Muscle layer of colon (tissue), 2 donors: ENCODE measurements around the gene EVA1B.

ENCODE experiments used
- H3K27ac ChIP-seq: one replicate; pipeline ENCODE4 v1.7.0; 2013; ENCODE audit warnings: low read depth, mild to moderate bottlenecking, low read length, moderate library complexity
- H3K27me3 ChIP-seq, 2 donors: one replicate each; pipeline ENCODE4 v1.7.0; 2013; ENCODE audit warnings: low read length in 2 of 2, mild to moderate bottlenecking in 2 of 2; ENCODE audit not compliant: insufficient read depth in 2 of 2, control insufficient read depth in 1 of 2
- H3K36me3 ChIP-seq: one replicate; pipeline ENCODE4 v1.7.0; 2013; ENCODE audit warnings: mild to moderate bottlenecking, low read length; ENCODE audit not compliant: insufficient read depth
- H3K4me1 ChIP-seq: one replicate; pipeline ENCODE4 v1.7.0; 2013; ENCODE audit warnings: mild to moderate bottlenecking, low read length; ENCODE audit not compliant: insufficient read depth
- H3K4me3 ChIP-seq, 2 donors: one replicate each; pipeline ENCODE4 v1.7.0; 2013; ENCODE audit warnings: low read length in 2 of 2, low read depth in 1 of 2, mild to moderate bottlenecking in 1 of 2, moderate library complexity in 1 of 2
- H3K9ac ChIP-seq: one replicate; pipeline ENCODE4 v1.7.0; 2013; ENCODE audit warnings: low read length
- H3K9me3 ChIP-seq: one replicate; pipeline ENCODE4 v1.7.0; 2013; ENCODE audit warnings: mild to moderate bottlenecking, low read length
- donor health status: abdominal sarcoma.
- donor health status: Adenocarcinoma of cecum.

EVA1B gene

DNA sequence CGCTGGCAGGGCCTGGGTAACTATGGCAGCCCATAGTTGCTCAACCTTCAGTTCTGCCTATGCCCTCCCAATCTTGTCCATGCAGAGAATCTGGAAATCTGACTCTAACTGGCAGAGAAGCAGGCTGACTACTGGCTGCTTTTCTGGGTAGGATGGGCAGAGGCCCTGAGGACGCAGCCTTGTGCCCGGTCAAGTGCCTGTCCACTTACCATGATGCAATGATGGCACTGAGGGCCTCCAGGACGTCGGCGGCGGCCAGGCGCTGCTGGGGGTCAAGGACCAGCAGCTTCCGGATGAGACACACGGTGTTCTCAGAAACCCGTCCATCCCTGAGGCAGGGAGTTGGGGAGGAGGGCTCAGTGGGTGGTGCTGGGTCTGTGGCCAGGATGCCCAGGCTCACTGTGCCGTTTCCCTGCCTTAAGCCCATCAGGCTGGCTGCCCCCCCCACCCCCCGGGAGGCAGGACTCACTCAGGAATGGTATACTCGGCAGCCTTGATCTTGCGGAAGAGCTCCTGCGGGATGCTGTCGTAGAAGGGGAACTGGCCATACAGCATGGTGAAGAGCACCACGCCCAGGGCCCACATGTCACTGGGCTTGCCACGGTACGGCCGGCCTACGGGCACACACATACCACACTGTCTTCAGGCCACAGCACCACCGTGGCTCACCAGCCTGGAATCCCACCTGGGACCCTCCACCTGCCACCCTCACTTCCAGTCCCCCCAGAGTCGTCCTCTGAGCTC is 20.4 kb upstream of the EVA1B start:
- Histone ChIP-seq H3K27ac (no peak overlapping the region), H3K36me3 (peaks cover 55% of the 10 kb centered on the region), H3K4me1 (no peaks in the 10 kb centered on the region), H3K9ac (no peak overlapping the region), H3K9me3 (no peaks in the 10 kb centered on the region), H3K27me3 (no peaks in the 10 kb centered on the region), H3K4me3 (no peak overlapping the region)

DNA sequence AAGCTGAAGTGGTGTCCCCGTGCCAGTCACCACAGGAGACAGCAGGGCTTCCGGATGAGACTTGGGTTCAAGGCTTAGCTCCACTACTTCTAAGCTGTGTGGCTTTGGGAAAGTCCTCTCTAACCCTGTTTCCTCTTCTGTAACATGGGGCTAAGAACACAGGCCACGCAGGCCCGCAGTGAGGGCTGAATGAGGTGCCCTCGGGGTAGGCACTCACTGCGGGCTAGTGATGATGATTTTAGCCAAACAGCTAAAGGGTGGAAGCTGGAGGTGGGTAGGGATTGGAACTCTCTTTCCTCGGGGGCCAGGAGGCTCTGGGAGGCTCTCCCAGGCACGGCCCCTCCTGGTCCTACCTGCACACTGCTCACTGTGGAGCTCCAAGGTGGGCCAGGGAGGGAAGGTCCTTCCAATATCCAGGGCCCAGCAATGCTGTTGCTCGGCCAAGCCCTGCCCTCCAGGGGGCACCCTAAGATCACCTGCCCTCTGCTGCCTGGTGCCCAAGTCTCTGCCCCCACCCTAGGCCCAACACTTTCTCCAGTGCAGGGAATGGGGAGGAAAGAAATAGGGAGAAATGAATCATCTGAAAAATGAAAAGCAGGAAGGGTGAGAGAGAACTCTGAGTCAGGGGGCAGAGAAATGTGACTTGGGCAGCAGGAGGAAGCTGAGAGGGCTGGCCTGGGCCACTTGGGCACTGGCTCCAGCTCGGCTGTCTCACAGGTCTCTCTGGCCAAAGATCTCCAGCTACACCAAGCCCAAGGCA is 19.2 kb upstream of the EVA1B start:
- Histone ChIP-seq H3K4me1 (no peaks in the 10 kb centered on the region), H3K36me3 (peaks cover 44% of the 10 kb centered on the region), H3K9me3 (no peaks in the 10 kb centered on the region), H3K27ac (no peak overlapping the region), H3K4me3 (no peak overlapping the region), H3K27me3 (no peaks in the 10 kb centered on the region), H3K9ac (no peak overlapping the region)

DNA sequence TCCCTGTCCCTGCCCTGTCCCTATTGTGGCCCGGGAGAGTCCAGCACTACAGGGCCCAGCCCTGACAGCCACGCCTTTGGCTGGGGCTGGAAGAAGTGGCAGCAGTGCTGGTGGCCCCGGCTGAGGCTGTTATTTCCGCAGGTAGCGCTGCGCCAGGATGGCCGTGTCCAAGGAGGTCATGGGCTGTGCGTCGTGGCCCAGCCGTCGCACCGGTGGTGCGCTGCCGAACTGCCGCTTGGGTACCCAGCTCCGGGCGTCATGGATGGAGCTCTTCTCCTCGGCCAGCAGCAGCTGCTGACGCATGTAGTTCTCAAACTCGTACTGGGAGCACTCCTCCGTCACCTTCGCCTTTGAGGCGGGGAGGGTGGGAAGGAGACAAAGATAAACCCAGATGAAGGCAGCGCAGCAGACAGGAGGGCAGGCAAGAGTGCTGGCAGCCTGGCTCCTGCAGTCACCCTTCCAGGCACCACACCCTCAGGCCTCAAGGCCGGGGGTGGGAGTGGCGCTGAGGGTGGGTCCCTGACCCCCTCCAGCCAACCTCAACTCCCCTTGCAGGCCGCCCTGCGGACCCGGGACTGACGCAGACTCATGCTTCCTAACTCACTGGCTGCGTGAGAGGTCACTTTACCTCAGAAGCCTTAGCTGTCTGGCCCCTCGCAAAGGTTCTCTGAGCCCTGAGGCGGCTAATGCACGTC is 18.3 kb upstream of the EVA1B start:
- H3K9ac ChIP-seq = no peak overlapping the region
- H3K36me3 ChIP-seq = peaks cover 37% of the 10 kb centered on the region
- H3K27me3 ChIP-seq = no peaks in the 10 kb centered on the region
- no peak overlapping the region for H3K27ac ChIP-seq
- no peaks in the 10 kb centered on the region for H3K9me3 ChIP-seq
- H3K4me1 ChIP-seq = no peaks in the 10 kb centered on the region
- H3K4me3 ChIP-seq = no peak overlapping the region

DNA sequence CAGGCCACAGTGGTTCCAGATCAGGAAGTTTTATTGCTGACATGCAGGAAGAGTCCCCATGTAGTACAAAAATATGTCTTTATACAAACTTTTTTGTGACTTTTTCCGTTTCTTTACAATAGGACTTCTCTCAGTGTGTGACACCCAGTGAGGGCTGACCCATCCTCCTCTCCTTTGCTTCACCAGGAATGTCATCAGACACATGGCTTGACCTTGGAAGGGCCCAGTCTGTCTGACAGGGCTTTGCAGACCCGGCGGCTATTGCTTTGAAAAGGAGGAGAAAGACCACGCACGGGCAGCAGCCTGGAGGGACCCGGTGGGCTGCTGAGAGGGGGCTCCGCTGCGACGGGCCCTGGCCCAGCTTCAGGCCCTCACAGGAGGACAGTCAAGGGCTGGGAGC is 16.2 kb upstream of the EVA1B start:
- Histone ChIP-seq H3K9me3 (no peaks in the 10 kb centered on the region), H3K27ac (no peak overlapping the region), H3K27me3 (no peaks in the 10 kb centered on the region), H3K9ac (no peak overlapping the region), H3K4me3 (no peak overlapping the region), H3K36me3 (peaks cover 21% of the 10 kb centered on the region), H3K4me1 (no peaks in the 10 kb centered on the region)

DNA sequence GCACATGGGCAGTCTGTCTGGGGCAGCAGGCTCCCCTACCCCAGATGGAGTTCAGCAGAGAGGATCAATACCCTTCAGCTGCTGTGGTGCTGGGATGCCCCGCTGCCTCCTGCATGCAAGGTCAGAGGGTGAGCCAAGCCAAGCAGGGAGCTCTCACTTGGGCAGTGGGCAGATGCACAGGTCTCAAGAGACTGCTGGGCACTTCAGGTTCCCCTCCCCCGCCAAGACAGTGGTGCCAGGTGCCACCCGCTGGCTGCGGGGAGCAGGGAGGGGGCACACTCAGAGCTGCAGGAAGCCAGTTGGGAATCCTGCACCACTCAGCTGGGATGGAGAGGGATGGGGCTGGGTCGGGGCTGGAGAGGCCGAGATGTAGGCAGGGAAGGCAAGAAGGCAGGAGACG is 15.8 kb upstream of the EVA1B start:
- Histone ChIP-seq H3K9ac (no peak overlapping the region), H3K27ac (no peak overlapping the region), H3K4me3 (no peak overlapping the region), H3K27me3 (no peaks in the 10 kb centered on the region), H3K36me3 (peaks cover 19% of the 10 kb centered on the region), H3K9me3 (no peaks in the 10 kb centered on the region), H3K4me1 (no peaks in the 10 kb centered on the region)

DNA sequence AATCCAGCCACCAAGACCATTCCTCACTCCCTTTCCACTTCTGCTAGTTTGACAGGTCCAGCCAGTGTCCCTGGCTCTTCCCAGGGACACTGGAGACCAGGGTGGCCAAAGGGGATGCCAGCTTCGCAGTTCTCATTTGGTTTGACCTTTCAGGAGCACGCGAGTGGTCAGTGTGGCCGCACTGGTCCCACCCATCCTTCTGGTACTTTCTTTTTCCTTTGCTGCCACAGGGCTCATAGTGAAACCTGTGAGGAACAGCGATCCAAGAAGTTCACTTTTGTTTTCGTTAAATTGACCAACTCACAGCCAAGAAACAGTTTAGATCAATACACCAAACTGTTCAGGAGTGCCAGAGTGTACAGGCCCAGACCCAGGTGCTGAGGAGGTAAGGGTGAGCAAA is 14.4 kb upstream of the EVA1B start:
- H3K4me1 ChIP-seq = no peaks in the 10 kb centered on the region
- H3K27me3 ChIP-seq = no peaks in the 10 kb centered on the region
- no peaks in the 10 kb centered on the region for H3K9me3 ChIP-seq
- peaks cover 9% of the 10 kb centered on the region for H3K36me3 ChIP-seq
- H3K9ac ChIP-seq = no peak overlapping the region
- H3K27ac ChIP-seq = no peak overlapping the region
- no peak overlapping the region for H3K4me3 ChIP-seq

DNA sequence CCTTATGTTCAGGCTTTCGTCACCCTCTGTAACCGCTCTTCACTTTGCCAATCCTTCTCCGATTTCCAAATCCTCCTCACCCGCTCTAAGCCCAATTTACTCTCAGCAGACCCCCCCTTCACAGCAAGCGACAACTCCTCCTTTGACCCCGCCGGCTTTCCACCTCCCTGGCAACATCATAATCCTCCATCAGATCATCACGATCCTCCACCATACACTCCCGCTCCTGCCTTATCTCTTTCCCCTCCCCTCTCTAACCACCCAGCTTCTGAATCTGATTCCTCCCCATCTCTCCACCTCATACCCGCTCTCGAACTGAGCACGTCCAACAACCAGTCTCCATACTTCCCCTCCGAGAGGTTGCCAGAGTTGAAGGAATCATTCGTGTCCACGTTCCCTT is 7.5 kb upstream of the EVA1B start:
- H3K9me3 ChIP-seq = no peaks in the 10 kb centered on the region
- H3K27me3 ChIP-seq = no peaks in the 10 kb centered on the region
- H3K4me1 ChIP-seq = no peaks in the 10 kb centered on the region
- no peaks in the 10 kb centered on the region for H3K36me3 ChIP-seq
- H3K4me3 ChIP-seq = no peak overlapping the region
- no peak overlapping the region for H3K9ac ChIP-seq
- no peak overlapping the region for H3K27ac ChIP-seq

DNA sequence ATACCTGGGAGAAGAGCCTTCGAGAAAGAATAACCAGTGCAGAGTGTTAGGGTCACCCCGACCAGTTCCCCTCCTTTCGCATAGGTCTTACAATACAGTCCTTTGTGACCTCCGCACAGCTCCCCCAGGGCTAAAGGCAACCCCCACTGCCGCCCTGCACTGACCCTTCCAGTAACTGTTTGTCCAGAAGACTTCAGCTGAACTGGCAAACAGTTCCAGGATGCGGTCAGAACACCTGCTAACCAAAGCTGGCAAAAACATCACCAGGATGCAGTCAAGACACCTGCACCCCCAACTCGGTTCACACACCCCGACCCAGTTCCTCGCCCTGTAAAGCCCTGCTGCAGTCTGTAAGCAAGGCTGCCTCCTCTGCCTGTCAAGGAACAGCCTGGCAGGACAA is 6.4 kb upstream of the EVA1B start:
- H3K27me3 ChIP-seq = no peaks in the 10 kb centered on the region
- H3K36me3 ChIP-seq = no peaks in the 10 kb centered on the region
- no peak overlapping the region for H3K27ac ChIP-seq
- H3K9ac ChIP-seq = no peak overlapping the region
- no peaks in the 10 kb centered on the region for H3K9me3 ChIP-seq
- H3K4me3 ChIP-seq = no peak overlapping the region
- no peaks in the 10 kb centered on the region for H3K4me1 ChIP-seq

DNA sequence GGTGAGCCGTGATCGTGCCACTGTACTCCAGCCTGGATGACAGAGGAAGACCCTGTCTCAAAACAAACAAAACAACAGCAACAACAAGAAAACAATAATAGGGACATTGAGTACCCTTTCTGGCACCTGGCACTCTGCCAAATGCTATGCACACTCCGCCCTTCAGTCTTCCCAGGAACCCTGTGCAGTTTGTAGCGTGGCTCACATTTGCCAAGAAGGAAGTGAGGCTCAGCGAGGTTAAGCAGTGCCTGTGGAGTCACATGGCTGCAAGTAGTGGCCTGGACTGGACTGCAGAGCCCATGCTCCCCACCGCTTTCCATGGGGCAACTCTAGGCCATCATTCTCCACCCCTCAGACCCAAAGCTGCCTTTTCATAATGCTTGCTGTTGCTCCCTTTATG is 5.3 kb upstream of the EVA1B start:
- no peak overlapping the region for H3K9ac ChIP-seq
- no peaks in the 10 kb centered on the region for H3K9me3 ChIP-seq
- H3K27ac ChIP-seq = no peak overlapping the region
- H3K4me1 ChIP-seq = peaks cover 10% of the 10 kb centered on the region
- no peak overlapping the region for H3K4me3 ChIP-seq
- H3K36me3 ChIP-seq = no peaks in the 10 kb centered on the region
- no peaks in the 10 kb centered on the region for H3K27me3 ChIP-seq

DNA sequence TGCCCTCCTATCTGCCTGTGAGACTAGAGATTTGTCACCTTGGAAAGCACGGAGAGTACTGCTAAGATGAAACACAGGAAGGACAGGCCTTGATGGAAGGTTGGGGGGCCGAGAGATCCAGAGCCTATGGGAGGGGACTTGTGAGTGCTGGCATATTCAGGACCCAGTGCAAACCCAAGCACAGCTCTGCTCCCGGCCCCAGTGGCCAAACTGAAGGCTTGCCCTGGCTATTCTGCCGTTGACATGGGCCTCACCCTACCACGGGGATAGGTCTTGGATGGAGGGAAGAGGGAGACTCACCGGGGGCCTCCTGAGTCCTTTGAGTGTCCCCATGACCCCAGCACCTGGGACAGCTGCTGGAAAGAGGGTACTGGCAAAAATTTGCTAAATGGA is 4.6 kb upstream of the EVA1B start:
- Histone ChIP-seq H3K36me3 (no peaks in the 10 kb centered on the region), H3K4me3 (no peak overlapping the region), H3K4me1 (peaks cover 10% of the 10 kb centered on the region), H3K9ac (no peak overlapping the region), H3K27me3 (no peaks in the 10 kb centered on the region), H3K9me3 (no peaks in the 10 kb centered on the region), H3K27ac (no peak overlapping the region)

DNA sequence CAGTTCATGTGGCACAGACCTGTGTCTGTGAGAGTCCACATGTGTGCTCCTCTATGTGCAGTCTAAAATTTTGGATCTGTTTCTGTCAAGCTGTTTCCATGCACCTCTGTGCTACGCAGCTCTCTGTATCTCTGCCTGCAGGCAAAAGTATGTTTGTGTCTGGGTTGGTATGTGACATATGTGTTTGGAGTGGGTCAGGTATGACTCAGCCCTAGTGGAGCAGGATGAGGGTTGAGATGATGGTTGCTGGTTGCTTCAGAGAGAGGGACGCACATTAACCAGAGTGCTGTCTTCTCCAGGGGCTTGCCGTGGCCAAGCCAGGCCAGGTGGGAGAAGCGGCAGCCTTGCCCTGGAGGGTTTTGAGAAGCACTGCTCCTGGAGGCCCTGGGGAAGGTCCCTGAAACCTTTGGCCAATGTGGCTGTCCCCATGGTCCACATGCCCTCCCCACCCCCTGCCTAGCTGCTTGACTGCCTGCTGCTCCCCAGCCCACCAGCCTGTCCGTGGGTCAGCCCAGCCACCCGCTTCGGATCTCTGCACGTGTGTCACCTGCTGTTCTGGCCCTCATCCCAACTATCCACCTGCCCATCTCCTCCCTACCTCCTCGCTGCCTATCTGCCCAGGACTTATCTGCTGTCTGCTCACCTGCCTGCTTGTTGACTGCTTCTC is 4.1 kb upstream of the EVA1B start:
- Histone ChIP-seq H3K9me3 (no peaks in the 10 kb centered on the region), H3K36me3 (no peaks in the 10 kb centered on the region), H3K27ac (no peak overlapping the region), H3K4me3 (no peak overlapping the region), H3K9ac (no peak overlapping the region), H3K4me1 (peaks cover 10% of the 10 kb centered on the region), H3K27me3 (no peaks in the 10 kb centered on the region)
